Brain microvascular endothelial cell (primary cell): ENCODE results near the gene MED1.

Source experiments
- DNase-seq: peaks from one replicate; pipeline ENCODE4 v3.0.0-alpha.2; 2020
- H3K27ac ChIP-seq: fragments of 250-450 bp; sonication (Bioruptor Pico); 2 replicates; pipeline ENCODE4 v1.5.1; 2020; ENCODE audit warnings: mild to moderate bottlenecking, moderate library complexity
- H3K27me3 ChIP-seq: fragments of 250-450 bp; sonication (Bioruptor Pico); replicated peaks from 2 replicates; pipeline ENCODE4 v1.5.1; 2020; ENCODE audit warnings: mild to moderate bottlenecking
- H3K36me3 ChIP-seq: fragments of 250-450 bp; sonication (Bioruptor Pico); replicated peaks from 2 replicates; pipeline ENCODE4 v1.5.1; 2020; ENCODE audit warnings: mild to moderate bottlenecking
- H3K4me3 ChIP-seq: 2 replicates; pipeline ENCODE4 v1.5.1; 2011; ENCODE audit warnings: low read depth, mild to moderate bottlenecking, control low read depth, low read length, moderate library complexity
- CTCF ChIP-seq: IDR thresholded peaks from 2 replicates; pipeline ENCODE4 v1.5.1; 2011; ENCODE audit warnings: low read depth, mild to moderate bottlenecking, moderate library complexity, low read length, control low read depth, inconsistent platforms; ENCODE audit errors: missing control alignments
- in situ Hi-C: cut with HindIII; loops from 2 replicates; pipeline ENCODE4 v1.10.0; 2017; ENCODE audit warnings: low sequenced_read_pairs, low pct_ligation_motif_present

Gene MED1

GRCh38 chr17:39360537-39360936 is 90.5 kb downstream of the MED1 start:
- Histone ChIP-seq H3K27ac (no peak overlapping the region), H3K36me3 (no peaks in the 10 kb centered on the region), H3K4me3 (no peak overlapping the region), H3K27me3 (no peaks in the 10 kb centered on the region)
- DNase-seq, result no peak
- in situ Hi-C loops, result no loop called here
- TF ChIP-seq CTCF, result no peak

GRCh38 chr17:39359994-39360393 is 91.1 kb downstream of the MED1 start:
- in situ Hi-C loops, result no loop called here
- Histone ChIP-seq H3K27ac (no peak overlapping the region), H3K36me3 (no peaks in the 10 kb centered on the region), H3K4me3 (no peak overlapping the region), H3K27me3 (no peaks in the 10 kb centered on the region)
- no peak for DNase-seq
- TF ChIP-seq CTCF, result no peak

- Histone ChIP-seq H3K36me3 (no peaks in the 10 kb centered on the region), H3K27ac (no peak overlapping the region), H3K27me3 (no peaks in the 10 kb centered on the region), H3K4me3 (no peak overlapping the region)
- in situ Hi-C loops, result no loop called here
- DNase-seq, result no peak
- no peak for TF ChIP-seq CTCF
These were observed 93.1 kb downstream of the MED1 start for GRCh38 chr17:39357986-39358385.

- no peak for DNase-seq
- Histone ChIP-seq H3K4me3 (no peak overlapping the region), H3K27ac (no peak overlapping the region), H3K27me3 (no peaks in the 10 kb centered on the region), H3K36me3 (no peaks in the 10 kb centered on the region)
- no peak for TF ChIP-seq CTCF
- in situ Hi-C loops, result no loop called here
These were observed 93.6 kb downstream of the MED1 start for GRCh38 chr17:39357488-39357887.
